GM19240 (cell line): Measurements from ENCODE around the gene TDRD3.

ENCODE experiments used
- DNase-seq: peaks from one replicate; pipeline ENCODE4 v3.0.0; 2011; ENCODE audit warnings: low spot score; ENCODE audit not compliant: insufficient read length

TDRD3 gene

DNA sequence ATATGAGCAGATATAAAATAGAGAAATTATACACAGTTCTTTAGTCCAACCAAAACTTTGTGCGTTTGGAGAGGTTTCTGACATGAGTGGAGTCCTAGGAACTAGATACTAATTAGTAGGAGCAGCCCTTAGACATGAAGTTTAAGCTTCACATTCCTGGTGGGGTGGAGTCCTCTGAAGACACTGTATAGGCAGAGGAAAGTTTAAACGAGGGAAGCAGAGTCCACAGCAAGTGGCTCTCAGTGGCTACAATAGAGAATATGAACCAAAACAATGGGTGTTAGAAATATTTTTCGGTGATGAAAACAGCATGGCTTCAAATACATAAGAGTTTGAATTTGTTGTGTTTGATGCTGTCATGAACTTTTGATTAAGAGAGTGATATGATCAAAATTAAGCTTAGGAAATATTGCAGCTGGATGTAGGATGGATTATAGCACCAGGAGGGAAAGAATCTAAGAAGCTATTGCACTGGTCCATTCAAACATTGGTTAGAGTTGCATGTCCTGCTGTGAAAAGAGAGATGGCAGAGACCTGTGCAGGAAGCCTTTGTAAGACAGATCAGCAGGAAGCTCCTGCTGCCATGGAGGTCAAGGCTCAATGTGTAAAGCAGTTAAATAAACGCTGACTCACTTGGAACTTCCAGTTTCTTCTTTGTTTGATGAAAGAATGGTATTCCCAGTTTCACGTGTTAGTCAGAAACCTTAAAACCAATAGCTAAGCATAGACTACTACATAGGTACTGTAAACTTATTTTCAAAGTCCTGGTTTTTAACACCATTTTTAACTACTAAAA, 175.2 kb downstream of the TDRD3 start:
- no peak for DNase-seq

DNA sequence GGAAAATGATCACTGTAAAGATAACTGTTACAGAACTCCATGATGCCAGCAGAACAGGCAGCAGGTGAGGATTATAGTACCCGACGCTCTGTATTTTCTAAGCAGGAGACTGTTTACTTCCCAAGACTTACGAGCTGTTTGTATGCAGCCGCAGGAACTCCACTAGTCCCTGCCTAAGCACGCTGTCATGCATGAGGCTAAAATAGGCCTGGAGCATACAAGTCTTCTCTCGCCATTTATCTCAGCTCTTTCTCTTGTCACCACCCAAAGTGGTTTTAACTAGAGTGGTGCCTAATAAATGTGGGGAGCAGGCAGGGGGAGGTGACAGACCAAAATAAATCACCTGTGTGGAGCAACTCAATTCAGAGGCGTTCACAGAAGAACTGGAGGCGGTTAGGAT, 175.8 kb downstream of the TDRD3 start:
- no peak for DNase-seq

DNA sequence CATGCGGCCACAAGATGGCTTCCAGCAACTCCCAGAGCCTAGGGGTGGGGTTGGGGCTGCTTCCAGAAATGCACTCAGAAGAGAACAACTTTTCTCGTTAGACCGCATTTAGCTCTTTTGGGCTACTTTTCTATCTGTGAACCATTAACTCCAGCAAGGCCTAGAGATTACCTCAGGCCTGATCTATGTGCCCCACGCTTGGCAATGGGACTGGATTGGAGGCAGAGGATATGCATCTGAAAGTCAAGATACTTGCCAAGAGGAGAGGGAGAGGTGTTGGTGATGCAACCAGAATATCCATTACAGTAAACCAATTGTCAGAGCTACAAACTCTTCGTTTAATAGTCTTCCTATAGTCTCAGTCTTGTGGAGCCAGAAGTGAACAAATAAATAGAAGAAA, 177.7 kb downstream of the TDRD3 start:
- no peak for DNase-seq

DNA sequence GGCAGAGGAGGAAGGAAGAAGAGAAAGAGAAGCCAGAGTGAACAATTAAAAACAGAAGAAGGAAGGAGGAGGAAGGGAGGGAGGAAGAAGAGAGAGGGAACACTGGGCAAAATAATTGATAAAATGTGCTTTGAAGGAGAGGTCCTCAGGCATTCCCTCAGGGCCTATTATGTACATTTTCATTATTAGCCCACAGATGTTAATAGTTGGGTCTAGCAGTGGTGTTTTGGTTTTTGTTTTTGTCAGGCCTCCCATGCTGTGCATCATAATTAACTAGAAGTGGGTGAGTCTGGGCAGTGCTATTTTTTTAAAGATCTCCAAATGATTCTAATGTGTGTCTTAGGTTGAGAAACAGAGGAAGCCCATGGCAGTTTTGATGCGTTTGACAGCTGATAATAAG, 178.1 kb downstream of the TDRD3 start:
- no peak for DNase-seq

DNA sequence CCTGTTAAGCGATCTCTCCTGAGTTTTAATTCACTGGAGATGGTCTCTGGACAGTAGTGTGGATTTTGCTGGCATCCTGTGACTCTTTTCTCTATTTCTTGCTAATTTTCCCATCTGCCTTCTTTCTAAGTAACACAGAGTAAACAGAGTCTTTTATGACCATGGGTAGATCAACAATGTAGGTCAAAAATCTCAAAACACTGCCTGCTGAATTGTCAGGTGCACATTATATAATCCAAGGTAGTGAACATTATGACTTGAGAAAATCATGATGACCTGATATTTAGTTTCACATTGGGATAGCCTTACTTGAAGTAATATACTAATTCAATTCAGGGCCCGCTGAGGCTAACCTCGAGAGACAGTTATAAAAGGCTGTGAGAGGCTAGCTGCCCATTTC, 180.7 kb downstream of the TDRD3 start:
- DNase-seq = no peak

DNA sequence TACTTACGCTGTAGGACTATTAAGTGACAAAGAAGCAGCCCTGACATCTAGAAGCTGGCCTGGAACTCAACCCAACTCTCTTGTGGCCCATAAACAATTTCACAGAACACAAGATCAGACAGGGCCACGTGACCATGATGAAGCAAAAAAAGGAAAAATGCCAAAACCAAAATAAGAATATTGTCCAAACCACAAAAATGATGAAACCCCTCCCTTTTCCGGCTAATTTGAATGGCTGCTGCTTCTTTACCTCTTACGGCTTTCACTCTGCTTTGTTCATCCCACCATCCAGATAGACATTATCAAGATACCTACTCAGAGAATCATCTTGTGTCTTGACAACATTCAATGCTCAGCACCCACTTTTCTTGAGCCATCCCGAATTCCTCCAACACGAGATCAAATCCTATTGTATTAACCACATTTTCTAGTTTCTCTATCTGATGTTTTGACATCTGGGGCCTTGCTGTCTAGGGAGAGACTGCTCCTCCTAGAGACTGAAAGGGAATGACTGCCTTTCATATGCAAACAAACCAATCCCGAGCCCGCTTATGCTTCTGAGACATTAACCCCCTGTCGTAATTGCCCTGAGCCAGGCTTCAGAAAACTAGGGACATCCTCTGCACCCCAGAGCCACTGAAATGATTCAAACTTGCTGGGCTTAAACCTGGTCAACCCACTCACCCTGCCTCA, 186.3 kb downstream of the TDRD3 start:
- DNase-seq = no peak

DNA sequence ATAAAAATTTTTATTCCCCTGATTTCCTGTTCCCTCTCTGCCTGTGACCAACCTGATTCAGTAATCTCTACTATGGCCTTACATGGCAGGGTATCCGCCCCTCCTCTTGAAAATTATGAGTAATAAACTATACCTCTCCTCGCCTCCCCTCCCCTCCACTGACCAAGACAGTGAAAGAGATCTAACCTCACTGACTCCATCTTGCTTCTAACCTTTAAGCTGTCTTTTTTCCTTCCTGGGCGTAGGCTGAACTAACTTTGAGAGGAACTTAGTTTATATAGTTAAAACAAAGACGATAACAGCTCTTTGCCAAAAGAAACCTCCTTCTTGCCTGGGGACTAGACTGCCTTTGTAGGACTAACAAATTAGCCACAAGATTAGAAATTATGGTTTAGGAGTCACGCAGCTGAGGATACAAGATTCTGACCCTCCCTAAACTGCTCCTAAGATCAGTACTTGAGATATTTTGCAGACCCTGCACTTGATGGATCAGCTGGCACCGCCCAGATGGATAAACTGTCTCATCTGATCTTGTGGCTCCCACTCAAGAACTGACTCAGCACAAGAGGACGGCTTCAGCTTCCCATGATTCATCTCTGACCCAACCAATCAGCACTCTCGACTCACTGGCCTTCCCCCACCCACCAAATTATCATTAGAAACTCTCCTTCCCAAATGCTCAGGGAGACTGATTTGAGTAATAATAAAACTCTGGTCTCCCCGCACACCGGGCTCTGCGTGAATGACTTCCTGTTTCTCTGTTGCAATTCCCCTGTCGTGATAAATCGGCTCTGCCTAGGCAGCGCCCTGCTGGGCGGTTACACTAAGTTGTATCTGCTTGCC, 187.1 kb downstream of the TDRD3 start:
- no peak for DNase-seq

DNA sequence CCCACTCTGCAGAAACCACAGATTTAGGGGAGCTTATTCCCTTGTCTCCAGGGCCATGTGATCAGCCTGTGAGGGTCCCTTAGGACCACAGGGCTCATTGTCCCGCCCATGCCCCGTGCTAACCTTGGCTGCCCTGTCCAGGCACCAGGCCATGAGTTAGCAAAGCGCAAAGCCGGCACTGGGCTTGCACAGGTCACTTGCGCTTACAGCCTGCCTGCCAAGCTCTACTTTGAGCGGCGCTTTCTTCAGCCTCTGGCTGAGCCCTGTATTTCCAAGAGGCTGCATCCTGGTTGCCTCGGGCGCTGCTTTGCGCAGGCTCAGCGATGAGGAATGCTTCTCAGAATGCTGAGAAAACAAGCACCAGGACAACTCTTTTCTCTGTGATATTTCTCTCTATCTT, 188.0 kb downstream of the TDRD3 start:
- DNase-seq = no peak

DNA sequence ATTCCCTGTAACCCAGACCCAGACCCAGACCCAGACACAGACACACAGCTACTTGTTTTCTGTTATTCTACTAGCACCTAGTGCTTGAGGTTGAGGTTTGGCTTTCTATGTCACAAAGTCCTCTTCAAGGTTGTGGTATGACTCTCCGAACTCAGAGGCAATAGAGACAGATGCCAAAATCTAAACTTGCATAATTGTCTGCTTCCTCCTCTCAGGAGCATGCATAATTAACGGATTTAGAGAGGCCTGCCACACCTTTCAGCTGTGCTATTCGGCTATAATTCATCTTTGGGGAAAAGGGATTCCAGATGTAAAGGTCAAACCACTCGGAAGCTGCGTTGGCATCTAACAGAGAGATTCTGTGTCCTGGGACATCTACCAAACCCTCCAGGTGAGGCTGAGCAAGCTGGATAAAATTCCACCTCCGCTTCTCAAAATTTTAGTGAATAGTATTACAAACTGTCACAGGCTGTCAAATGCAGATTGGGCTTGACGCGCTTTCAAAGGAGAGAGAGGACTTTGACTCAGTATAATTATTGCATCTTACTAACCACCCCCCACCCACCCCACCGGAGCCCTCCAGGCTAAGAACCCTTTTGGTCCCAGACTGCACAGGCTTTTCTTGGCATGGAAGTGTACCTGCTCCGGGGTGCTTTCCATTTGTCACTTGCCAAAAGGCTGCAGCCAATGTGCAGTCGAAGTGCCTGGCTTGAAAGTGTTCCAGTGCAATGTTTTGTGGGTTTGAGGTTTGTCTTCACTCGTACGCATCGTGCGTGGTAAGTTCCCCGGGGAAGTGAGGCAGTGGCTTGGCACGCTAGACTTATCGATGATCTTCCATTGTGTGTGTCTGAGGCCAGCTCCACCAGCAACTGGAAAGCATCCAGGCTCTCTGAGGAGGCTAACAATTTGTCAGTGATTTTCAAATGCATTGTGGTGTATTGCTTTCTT, 194.1 kb downstream of the TDRD3 start:
- DNase-seq = no peak

DNA sequence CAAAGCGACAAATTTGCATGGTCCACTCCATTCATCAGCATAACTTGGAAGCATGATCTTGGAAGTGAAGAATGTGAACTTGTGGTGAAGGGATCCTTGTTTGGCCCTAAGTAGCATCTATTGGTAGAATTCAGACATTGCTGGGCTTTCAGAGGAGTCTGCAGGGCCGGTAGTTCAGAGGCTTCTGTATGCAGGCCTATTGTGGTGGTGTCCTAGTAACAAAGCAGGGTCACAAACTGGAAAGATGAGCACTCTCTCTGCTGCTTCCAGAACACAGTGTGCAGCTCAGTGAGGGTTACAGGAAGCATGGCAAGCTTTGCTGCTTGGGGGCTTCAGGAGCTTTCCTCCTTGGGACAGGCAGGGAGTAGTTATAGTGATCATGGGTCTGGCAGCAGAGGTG, 206.0 kb downstream of the TDRD3 start:
- no peak for DNase-seq

DNA sequence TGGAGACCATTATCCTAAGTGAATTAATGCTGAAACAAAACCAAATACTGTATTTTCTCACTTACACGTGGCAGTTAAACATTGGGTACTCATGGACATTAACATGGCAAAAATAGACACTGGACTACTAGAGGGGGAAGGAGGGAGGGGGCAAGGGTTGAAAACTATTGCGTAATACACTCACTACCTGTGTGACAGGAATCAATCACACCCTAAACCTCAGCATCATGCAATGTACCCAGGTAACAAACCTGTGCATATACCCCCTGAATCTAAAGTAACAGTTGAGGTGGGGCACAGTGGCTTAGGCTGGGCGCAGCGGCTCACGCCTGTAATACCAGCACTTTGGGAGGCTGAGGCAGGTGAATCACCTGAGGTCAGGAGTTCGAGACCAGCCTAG, 207.0 kb downstream of the TDRD3 start:
- DNase-seq = no peak

DNA sequence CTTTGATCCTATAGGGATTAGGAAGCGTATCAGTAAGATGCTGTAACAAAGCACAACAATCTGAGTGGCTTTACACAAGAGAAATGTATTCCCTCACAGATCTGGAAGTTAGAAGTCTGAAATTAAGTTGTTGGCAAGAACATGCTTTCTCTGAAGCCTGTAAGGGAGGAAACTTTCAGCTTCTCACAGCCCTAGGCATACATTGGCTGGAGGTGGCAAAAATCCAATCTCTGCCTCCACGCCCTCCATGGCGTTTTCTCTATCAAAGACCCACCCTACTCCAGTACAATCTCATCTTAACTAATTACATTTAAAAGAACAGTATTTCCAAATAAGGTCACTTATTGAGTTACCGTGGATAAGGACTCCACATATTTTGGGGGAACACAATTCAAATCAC, 211.9 kb downstream of the TDRD3 start:
- no peak for DNase-seq

DNA sequence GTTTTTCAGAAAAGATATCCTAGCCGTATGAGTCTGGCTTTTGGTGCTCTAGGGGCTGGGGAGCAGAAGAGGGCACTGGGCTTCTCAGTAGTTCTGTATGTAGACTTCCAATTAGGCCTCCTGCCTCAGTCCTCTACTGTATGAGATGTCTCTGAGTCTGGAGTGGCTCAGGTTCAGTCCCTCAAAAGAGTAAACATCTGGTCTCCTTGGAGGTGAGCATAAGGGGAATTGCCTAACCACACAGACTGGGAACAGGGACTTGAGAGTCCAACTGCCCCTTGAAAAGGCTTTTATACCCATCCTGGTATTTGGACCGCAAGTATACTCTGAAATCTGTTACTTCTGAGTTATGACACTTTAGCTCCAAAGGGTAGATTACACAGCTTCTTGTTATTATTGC, 214.5 kb downstream of the TDRD3 start:
- DNase-seq = no peak

DNA sequence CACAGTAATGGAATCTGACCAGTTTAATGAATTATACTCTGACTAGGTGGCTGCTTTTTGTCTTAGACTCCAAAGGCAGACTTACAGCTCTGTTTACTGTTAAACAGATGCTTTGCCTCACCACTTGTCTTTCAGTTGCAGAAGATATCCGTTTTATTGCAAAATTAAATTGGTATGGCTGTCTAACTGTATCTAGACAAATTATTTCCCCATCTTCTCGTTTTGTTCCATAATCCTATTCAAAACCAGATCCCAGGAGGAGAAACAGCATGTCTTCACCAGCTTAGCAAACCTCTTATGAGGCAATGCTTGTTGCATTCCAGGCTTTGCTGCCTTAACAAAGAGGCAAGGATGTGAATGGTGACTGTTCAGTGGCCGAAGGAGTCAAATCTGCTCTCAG, 215.6 kb downstream of the TDRD3 start:
- DNase-seq = no peak

DNA sequence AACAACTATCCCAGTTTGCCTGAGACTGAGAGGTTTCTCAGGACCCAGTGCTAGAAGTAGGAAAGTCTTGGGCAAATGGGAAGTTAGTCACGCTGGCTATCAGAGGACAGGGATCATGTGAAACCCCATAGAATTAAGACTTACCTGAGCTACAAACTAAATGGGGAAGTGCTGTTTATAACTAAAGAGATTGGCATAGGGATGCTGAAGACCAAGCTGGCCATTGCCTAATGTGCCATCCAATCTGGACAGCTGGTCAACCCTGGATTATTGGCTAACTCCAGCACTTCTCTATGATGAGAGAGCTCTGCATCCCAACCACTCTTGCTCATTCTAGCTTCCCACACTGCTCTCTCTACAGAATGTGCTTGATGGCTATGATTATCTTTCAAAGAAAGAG, 216.1 kb downstream of the TDRD3 start:
- no peak for DNase-seq

DNA sequence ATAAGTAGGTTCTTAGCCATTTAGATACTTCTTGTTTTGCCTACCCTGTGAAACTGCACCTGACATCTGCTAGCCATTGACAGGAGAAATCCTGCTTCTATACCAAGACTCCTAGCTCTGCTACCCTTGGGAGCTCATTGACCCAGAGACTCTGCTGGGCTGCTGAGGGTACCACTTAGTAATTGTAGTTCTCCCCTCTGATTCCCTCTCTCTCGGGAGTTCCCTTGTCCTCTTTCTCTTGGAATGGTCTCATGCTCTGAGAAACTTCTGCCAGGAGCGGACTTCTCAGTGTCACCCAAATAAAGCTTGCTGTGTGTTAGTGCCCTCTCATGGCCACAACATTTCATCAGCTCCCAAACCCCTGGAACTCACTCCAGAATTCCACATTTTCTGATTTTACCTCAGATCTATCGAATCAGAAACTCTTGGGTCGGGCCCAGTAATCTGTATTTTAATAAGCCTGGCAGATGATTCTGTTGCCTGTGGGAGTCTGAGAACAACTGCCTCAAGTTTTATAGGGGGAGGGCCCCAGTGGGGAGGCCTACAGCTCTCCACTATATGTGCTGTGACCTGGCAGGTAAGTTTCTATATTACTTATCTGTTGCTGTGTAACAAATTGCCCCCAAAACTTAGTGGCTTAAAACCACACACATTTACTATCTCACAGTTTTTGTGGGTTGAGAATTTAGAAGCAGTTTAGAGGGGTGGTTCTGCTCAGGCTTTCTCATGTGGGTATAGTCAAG, 221.1 kb downstream of the TDRD3 start:
- DNase-seq = no peak

DNA sequence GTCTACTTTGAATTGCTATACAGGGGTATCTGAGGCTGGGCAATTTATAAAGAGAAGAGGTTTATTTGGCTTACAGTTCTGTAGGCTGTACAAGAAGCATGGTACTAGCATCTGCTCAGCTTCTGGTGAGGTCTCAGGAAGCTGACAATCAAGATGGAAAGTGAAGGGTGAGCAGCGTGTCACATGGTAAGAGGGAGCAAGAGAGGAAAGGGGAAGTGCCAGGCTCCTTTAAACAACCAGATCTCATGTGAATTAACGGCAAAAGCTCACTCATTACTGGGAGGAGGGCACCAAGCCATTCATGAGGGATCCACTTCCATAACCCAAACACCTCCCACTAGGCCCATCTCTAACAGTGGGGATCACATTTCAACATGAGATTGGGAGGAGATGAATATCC, 222.4 kb downstream of the TDRD3 start:
- no peak for DNase-seq

DNA sequence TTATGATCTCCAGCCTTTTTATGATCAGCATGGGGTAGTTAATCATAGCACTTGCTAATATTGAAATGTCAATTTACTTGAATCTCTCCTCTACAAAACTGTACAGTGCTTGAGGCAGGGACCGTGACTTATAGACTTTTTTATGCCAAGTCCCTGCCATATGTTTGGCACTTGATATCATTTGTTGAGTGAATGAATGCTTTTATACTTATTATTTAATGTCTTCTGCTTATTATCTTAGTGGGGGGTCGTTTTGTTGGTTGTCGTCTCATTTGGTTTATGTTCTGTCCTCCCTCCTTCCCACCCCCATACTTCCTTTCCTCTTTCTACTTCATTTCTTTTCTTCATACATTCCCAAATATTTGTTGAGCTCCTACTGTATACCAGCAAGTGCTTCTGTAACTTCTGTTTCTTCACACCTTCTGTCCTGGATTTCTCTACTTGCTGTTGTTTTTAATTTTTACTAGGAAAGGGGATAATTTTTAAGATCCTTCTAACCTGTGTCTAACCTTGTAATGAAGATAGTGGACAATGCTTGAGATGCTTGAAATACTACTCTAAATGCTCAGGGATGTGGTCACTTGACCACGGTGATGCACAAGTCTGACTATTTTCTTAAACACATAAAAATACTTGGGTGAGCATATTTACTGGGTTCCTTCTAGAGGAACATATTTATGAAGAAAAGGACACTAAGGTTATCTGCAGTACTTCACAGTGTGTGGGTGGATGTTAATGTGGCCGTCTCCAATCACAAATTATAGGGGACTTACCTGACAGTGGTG, 223.8 kb downstream of the TDRD3 start:
- no peak for DNase-seq

DNA sequence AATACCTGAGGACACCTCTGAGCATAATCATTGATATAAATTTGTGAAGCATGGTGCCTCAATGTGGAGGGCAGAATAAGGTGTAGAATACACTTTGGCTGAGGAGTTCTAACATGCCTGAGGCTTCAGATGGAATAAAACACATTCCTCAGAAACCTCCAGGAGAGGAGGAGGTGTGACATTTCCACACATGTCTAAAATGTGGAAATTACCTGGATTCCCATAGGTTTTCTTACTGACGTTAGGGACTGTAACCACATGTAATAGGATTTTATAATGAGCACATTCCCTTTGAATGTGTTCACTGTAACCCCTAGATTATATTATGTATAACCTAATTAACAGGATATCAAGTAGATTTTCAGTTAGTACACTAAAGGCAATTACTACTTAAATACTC, 226.1 kb downstream of the TDRD3 start:
- DNase-seq = no peak
